AG04450 (cell line): ENCODE data around the gene MET. TPM values are rescaled to one million over a fixed set of nuclear protein-coding genes. Genes with fewer than 3 reads are reported as not detected.

ENCODE experiments used
- CTCF ChIA-PET: fragments of 300-600, 350-600 bp; formaldehyde crosslinking; extraction: SDS; loops from one replicate; lab custom pipeline; 2022; ENCODE audit warnings: antibody characterized with exemption, inconsistent platforms; lab: Charles Lee
- POLR2A ChIA-PET: fragments of 350-600 bp; formaldehyde crosslinking; extraction: SDS; loops from one replicate; lab custom pipeline; 2021; ENCODE audit warnings: antibody characterized with exemption, inconsistent platforms; lab: Yijun Ruan, JAX
- DNase-seq: peaks from one replicate; pipeline ENCODE4 v3.0.0-alpha.2; 2011; ENCODE audit warnings: low read depth, low spot score
- H3K27ac ChIP-seq: one replicate; pipeline ENCODE4 v1.5.1; 2012; ENCODE audit warnings: low read depth, low read length, control low read depth
- H3K27me3 ChIP-seq: one replicate; pipeline ENCODE4 v1.6.0; 2012; ENCODE audit warnings: low read length; ENCODE audit not compliant: control insufficient read depth, insufficient read depth
- H3K4me3 ChIP-seq: 2 replicates; pipeline ENCODE4 v1.5.1; 2011; ENCODE audit warnings: mild to moderate bottlenecking, low read depth, low read length, control low read depth
- H3K9me3 ChIP-seq: 2 replicates; pipeline ENCODE4 v1.5.1; 2012; ENCODE audit warnings: low read length; ENCODE audit not compliant: control insufficient read depth, insufficient read depth
- CTCF ChIP-seq: IDR thresholded peaks from 2 replicates; pipeline ENCODE4 v1.5.1; 2011; ENCODE audit warnings: low read depth, low read length, control low read depth, inconsistent platforms
- polyA plus RNA-seq: library from polyadenylated mRNA; depleted of rRNA; stranded (reverse); fragments of >200 nt; gene quantifications from 2 replicates; pipeline ENCODE4 v1.2.3, GENCODE V29; 2011

The MET gene
- polyA plus RNA-seq, 1 experiment, result 20.8 TPM

DNA sequence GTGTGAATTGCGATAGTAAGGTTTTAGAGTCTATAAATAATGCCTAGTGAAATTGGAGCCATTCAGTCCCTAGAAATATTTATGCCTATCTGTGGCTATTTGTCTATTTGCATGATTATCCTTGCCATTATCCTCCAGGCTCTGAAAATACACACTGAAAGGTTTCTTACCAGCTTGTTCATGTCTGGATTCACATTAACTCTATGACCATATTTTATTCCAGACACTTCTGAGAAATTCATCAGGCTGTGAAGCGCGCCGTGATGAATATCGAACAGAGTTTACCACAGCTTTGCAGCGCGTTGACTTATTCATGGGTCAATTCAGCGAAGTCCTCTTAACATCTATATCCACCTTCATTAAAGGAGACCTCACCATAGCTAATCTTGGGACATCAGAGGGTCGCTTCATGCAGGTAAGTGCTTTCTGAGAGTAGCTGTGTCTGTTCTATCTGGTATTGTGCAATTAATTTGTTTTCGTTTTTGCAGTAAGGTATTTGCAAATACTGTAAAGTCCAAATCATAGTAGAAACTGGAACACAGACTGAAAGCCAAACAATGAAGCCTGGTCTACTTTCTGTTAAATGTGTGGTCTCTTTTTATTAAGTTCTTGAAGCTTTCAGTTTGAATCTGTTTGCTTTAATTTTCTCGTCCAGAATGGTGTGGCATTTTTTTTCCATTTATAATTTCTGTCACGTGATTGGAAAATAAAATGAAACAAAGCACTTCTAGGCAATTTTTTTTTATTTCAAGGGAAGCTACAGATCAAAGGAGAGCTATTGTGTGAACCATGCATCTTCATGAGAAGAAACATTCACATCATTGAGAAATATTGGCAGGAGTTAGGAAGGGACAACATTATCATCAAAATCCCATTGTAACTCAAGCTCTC is 59.7 kb downstream of the MET start:
- H3K9me3 ChIP-seq, result no peaks in the 10 kb centered on the region
- DNase-seq, result no peak
- TF ChIP-seq CTCF, result no peak
- H3K27ac ChIP-seq, result no peak overlapping the region
- no peaks in the 10 kb centered on the region for H3K27me3 ChIP-seq
- no peak overlapping the region for H3K4me3 ChIP-seq
- ChIA-PET CTCF (interaction anchor here (1.2 kb wide), 1 partner anchor 140 kb away, joined by 3 read pairs; no protein-coding TSS in a partner anchor), POLR2A (no interaction called here)

GRCh38 chr7:116732788-116733694 is 61.0 kb downstream of the MET start:
- POLR2A ChIA-PET, result no interaction called here

DNA sequence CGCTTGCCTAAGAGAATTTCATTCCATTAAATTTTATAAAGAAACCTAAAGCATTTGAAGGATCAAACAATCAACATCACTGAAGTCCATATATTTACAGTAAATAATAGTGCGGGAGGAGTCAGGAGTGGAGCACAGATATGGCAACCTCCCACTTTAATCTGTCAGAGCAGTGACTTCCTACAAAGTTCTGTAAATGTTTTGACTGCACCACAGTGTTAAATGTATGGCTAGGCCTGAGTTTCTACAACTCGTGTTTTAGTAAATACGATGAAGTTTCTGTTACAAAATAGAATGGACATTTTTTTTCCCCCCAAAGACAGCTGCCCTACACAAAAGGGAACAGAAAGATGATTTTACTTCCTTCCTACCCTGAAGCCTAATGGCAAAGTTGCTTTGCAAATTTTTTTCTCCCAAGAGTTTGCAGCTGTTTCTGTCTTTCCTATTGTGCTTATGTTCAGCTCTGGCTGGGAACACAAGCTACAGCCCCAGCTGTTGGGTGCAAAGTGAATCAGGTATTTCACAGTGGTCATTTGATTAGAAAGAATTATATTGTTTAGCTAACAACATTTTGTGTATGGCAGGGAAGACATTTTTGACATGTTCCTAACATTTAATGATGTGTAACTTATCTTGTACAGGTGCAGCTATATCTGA is 62.1 kb downstream of the MET start:
- ChIA-PET POLR2A (no interaction called here), CTCF (interaction anchor here (0.5 to 1.1 kb wide), 2 partner anchors 15 to 965 kb away, joined by 3 to 4 read pairs; no protein-coding TSS in a partner anchor)
- no peak for TF ChIP-seq CTCF
- Histone ChIP-seq H3K4me3 (no peak overlapping the region), H3K27me3 (no peaks in the 10 kb centered on the region), H3K27ac (no peak overlapping the region), H3K9me3 (no peaks in the 10 kb centered on the region)
- no peak for DNase-seq

More at GRCh38 chr7:116732788-116733694, 61.0 kb downstream of the MET start:
- H3K9me3 ChIP-seq, result no peaks in the 10 kb centered on the region
- no peak overlapping the region for H3K4me3 ChIP-seq
- H3K27me3 ChIP-seq, result no peaks in the 10 kb centered on the region
- TF ChIP-seq CTCF, result no peak
- DNase-seq, result no peak
- CTCF ChIA-PET, result interaction anchor here (0.6 kb wide), 1 partner anchor 84 kb away, joined by 3 read pairs; no protein-coding TSS in a partner anchor
- no peak overlapping the region for H3K27ac ChIP-seq

DNA sequence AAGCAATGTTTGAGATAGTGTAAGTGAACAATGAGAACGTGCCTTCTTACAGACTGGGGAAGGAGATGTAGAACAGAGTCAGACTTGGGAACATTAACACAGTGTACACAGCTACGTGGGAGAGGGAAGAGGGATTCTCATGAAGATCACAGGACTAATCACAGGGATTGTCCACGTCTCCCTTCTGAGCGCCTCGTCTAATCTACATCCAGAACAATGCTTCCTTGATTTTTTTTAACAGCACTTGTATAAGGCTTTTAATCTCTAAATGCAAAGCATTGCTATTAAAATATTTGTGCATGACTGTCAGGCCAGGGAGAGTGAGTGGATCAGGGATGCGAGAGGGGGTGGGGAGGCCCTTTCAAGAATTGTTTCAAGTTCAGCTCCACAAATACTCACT is 62.7 kb downstream of the MET start:
- ChIA-PET CTCF (interaction anchor here (0.5 to 1.1 kb wide), 2 partner anchors 14 to 965 kb away, joined by 3 to 4 read pairs; no protein-coding TSS in a partner anchor), POLR2A (no interaction called here)
- Histone ChIP-seq H3K4me3 (no peak overlapping the region), H3K27me3 (no peaks in the 10 kb centered on the region), H3K9me3 (no peaks in the 10 kb centered on the region), H3K27ac (no peak overlapping the region)
- DNase-seq, result no peak
- no peak for TF ChIP-seq CTCF
